WTC11 (cell line): ENCODE results near the gene PPP1R16B. TPM values are rescaled to one million over a fixed set of nuclear protein-coding genes. Genes with fewer than 3 reads are reported as not detected.

Experiments
- ATAC-seq: fragments of 200-7000 bp; cut with Tn5 transposase; 2 replicates; pipeline ENCODE4 v1.10.0; 2021; ENCODE audit warnings: mild to moderate bottlenecking, moderate library complexity
- CTCF ChIA-PET: fragments of 300-600 bp; sonication (Branson Sonifier 250); formaldehyde crosslinking; loops from one replicate; lab custom pipeline; 2021; ENCODE audit warnings: antibody characterized with exemption; lab: Charles Lee
- POLR2A ChIA-PET: fragments of 350-600 bp; sonication (Branson Sonifier 250); formaldehyde crosslinking; loops from one replicate; lab custom pipeline; 2021; ENCODE audit warnings: antibody characterized with exemption; lab: Charles Lee
- DNase-seq: peaks from one replicate; pipeline ENCODE4 v3.0.0; 2021; ENCODE audit warnings: low spot score
- H3K27ac Mint-ChIP-seq: 2 replicates; pipeline ENCODE4 v1.8.0; 2021; ENCODE audit warnings: mixed read lengths
- H3K27me3 Mint-ChIP-seq: 2 replicates; pipeline ENCODE4 v1.8.0; 2021; ENCODE audit warnings: low read depth, mild to moderate bottlenecking, moderate library complexity, mixed read lengths
- H3K36me3 Mint-ChIP-seq: 2 replicates; pipeline ENCODE4 v1.8.0; 2021; ENCODE audit warnings: mixed read lengths
- H3K4me1 Mint-ChIP-seq: 2 replicates; pipeline ENCODE4 v1.8.0; 2022; ENCODE audit warnings: mixed read lengths
- H3K4me3 Mint-ChIP-seq: 2 replicates; pipeline ENCODE4 v1.8.0; 2021; ENCODE audit warnings: mild to moderate bottlenecking, moderate library complexity, mixed read lengths
- H3K9me3 Mint-ChIP-seq: 2 replicates; pipeline ENCODE4 v1.8.0; 2021; ENCODE audit warnings: mixed read lengths
- ARID4B ChIP-seq: sonication (generic); formaldehyde crosslinking; IDR thresholded peaks from 2 replicates; pipeline ENCODE4 v1.8.0; 2023; ENCODE audit warnings: missing genetic modification reagents, mild to moderate bottlenecking, borderline replicate concordance
- CTCF ChIP-seq: fragments of 200-600 bp; IDR thresholded peaks from 2 replicates; pipeline ENCODE4 v1.8.0; 2022; ENCODE audit warnings: antibody characterized with exemption
- ERG ChIP-seq: fragments of 250-450 bp; sonication (Bioruptor Pico); IDR thresholded peaks from 2 replicates; pipeline ENCODE4 v1.8.0; 2021; ENCODE audit warnings: mild to moderate bottlenecking
- ESRRA ChIP-seq: sonication (generic); formaldehyde crosslinking; IDR thresholded peaks from 2 replicates; pipeline ENCODE4 v1.8.1; 2022; ENCODE audit warnings: mild to moderate bottlenecking, missing genetic modification reagents, borderline replicate concordance
- ETV6 ChIP-seq: sonication (generic); formaldehyde crosslinking; IDR thresholded peaks from 2 replicates; pipeline ENCODE4 v1.8.1; 2022; ENCODE audit warnings: mild to moderate bottlenecking, missing genetic modification reagents
- FOXK1 ChIP-seq: sonication (generic); formaldehyde crosslinking; IDR thresholded peaks from 2 replicates; pipeline ENCODE4 v1.8.0; 2022; ENCODE audit warnings: mild to moderate bottlenecking, moderate library complexity, missing genetic modification reagents
- GABPB1 ChIP-seq: sonication (generic); formaldehyde crosslinking; IDR thresholded peaks from 2 replicates; pipeline ENCODE4 v1.8.1; 2023; ENCODE audit warnings: mild to moderate bottlenecking, missing genetic modification reagents
- GRHL2 ChIP-seq: fragments of 250-450 bp; sonication (Bioruptor Pico); IDR thresholded peaks from 2 replicates; pipeline ENCODE4 v1.8.0; 2022; ENCODE audit warnings: mild to moderate bottlenecking, moderate library complexity; ENCODE audit not compliant: insufficient replicate concordance, severe bottlenecking
- GTF2I ChIP-seq: fragments of 250-450 bp; sonication (Bioruptor Pico); conservative IDR thresholded peaks from 2 replicates; pipeline ENCODE4 v1.4.0; 2021; ENCODE audit warnings: mild to moderate bottlenecking
- JUN ChIP-seq: sonication (generic); formaldehyde crosslinking; IDR thresholded peaks from 2 replicates; pipeline ENCODE4 v1.8.0; 2023; ENCODE audit warnings: mild to moderate bottlenecking, missing genetic modification reagents
- KAT7 ChIP-seq: sonication (generic); formaldehyde crosslinking; IDR thresholded peaks from 2 replicates; pipeline ENCODE4 v1.8.1; 2023; ENCODE audit warnings: missing genetic modification reagents, mild to moderate bottlenecking, borderline replicate concordance
- NFE2L1 ChIP-seq: sonication (generic); formaldehyde crosslinking; IDR thresholded peaks from 2 replicates; pipeline ENCODE4 v1.8.1; 2023; ENCODE audit warnings: missing genetic modification reagents
- OVOL2 ChIP-seq: fragments of 250-450 bp; sonication (Bioruptor Pico); IDR thresholded peaks from 2 replicates; pipeline ENCODE4 v1.9.0; 2021; ENCODE audit warnings: mild to moderate bottlenecking, borderline replicate concordance
- RELA ChIP-seq: sonication (generic); formaldehyde crosslinking; IDR thresholded peaks from 2 replicates; pipeline ENCODE4 v1.8.1; 2022; ENCODE audit warnings: missing genetic modification reagents, mild to moderate bottlenecking, borderline replicate concordance
- RORB ChIP-seq: fragments of 250-450 bp; sonication (Bioruptor Pico); IDR thresholded peaks from 2 replicates; pipeline ENCODE4 v1.9.0; 2021; ENCODE audit warnings: mild to moderate bottlenecking
- SP1 ChIP-seq: sonication (generic); formaldehyde crosslinking; conservative IDR thresholded peaks from 2 replicates; pipeline ENCODE4 v1.8.1; 2022; ENCODE audit warnings: missing genetic modification reagents
- ZBTB43 ChIP-seq: sonication (generic); formaldehyde crosslinking; IDR thresholded peaks from 2 replicates; pipeline ENCODE4 v1.8.1; 2023; ENCODE audit warnings: mild to moderate bottlenecking, missing genetic modification reagents
- ZNF121 ChIP-seq: sonication (generic); formaldehyde crosslinking; IDR thresholded peaks from 2 replicates; pipeline ENCODE4 v1.8.0; 2023; ENCODE audit warnings: missing genetic modification reagents
- ZNF416 ChIP-seq: fragments of 250-450 bp; sonication (Bioruptor Pico); IDR thresholded peaks from 2 replicates; pipeline ENCODE4 v1.9.0; 2021; ENCODE audit warnings: mild to moderate bottlenecking, inconsistent platforms
- ZNF532 ChIP-seq: fragments of 250-450 bp; sonication (Bioruptor Pico); IDR thresholded peaks from 2 replicates; pipeline ENCODE4 v1.9.0; 2021; ENCODE audit warnings: mild to moderate bottlenecking, borderline replicate concordance
- total RNA-seq: library from RNA; stranded (reverse); gene quantifications from 3 replicates; pipeline ENCODE4 v1.2.3, GENCODE V29; 2021

Gene PPP1R16B
- total RNA-seq, 1 experiment from 2014 or later = 12.0 TPM

GRCh38 chr20:38946836-38947235 lies 141.3 kb downstream of the PPP1R16B start:
- ChIA-PET CTCF (no interaction called here), POLR2A (no interaction called here)
- DNase-seq = no peak
- Mint-ChIP-seq H3K4me1 (no peaks in the 10 kb centered on the region), H3K4me3 (no peak overlapping the region), H3K27ac (no peak overlapping the region), H3K9me3 (no peaks in the 10 kb centered on the region), H3K27me3 (no peaks in the 10 kb centered on the region), H3K36me3 (peaks cover 81% of the 10 kb centered on the region)
- no peak for ATAC-seq
- no peak for TF ChIP-seq RELA (CRISPR knock-in tag)
- TF ChIP-seq GABPB1 = no peak
- no peak for TF ChIP-seq NFE2L1 (CRISPR knock-in tag)
- TF ChIP-seq ARID4B (CRISPR knock-in tag) = no peak
- no peak for TF ChIP-seq SP1 (CRISPR knock-in tag)
- no peak for TF ChIP-seq ESRRA (CRISPR knock-in tag)
- TF ChIP-seq JUN = no peak
- no peak for TF ChIP-seq ZBTB43 (CRISPR knock-in tag)
- no peak for TF ChIP-seq ZNF416 (CRISPR knock-in tag)
- no peak for TF ChIP-seq FOXK1 (CRISPR knock-in tag)

GRCh38 chr20:38947931-38948362 lies 142.4 kb downstream of the PPP1R16B start:
- Mint-ChIP-seq H3K4me1 (no peaks in the 10 kb centered on the region), H3K9me3 (no peaks in the 10 kb centered on the region), H3K4me3 (no peak overlapping the region), H3K27me3 (no peaks in the 10 kb centered on the region), H3K27ac (no peak overlapping the region), H3K36me3 (peaks cover 81% of the 10 kb centered on the region)
- CTCF ChIA-PET = no interaction called here
- no peak for DNase-seq
- no peak for ATAC-seq
- TF ChIP-seq KAT7 (CRISPR knock-in tag) (no peak), ZNF532 (CRISPR knock-in tag) (no peak), RORB (no peak), ZNF121 (CRISPR knock-in tag) (no peak), GTF2I (CRISPR knock-in tag) (no peak), GRHL2 (CRISPR knock-in tag) (no peak), ERG (CRISPR knock-in tag) (no peak), CTCF (no peak), ETV6 (no peak), OVOL2 (CRISPR knock-in tag) (no peak)
- TF ChIP-seq, all 79 proteins: peak for 0
- POLR2A ChIA-PET = no interaction called here
